ENCODE measurements around the gene NTRK3.

Gene NTRK3

GRCh38 chr15:87818756-87819155, 437.8 kb downstream of the NTRK3 start:
- no peak overlapping the region for H3K27ac ChIP-seq
- no peak for DNase-seq (ENCODE audit: low read depth, low spot score)
- H3K9me3 ChIP-seq (ENCODE audit: low read depth, low read length) = no peaks in the 10 kb centered on the region
- H3K4me3 ChIP-seq = no peak overlapping the region
- H3K9ac ChIP-seq (ENCODE audit: insufficient read length) = no peak overlapping the region
- TF ChIP-seq EZH2 (IDR thresholded peaks at IDR 0.05) (no peak), POLR2AphosphoS5 (IDR thresholded peaks at IDR 0.05; ENCODE audit: borderline replicate concordance, low read depth, low read length) (no peak), FOXP2 (optimal IDR thresholded peaks at IDR 0.05; ENCODE audit: control extremely low read depth, extremely low read length, insufficient read depth) (no peak)
- H3K36me3 ChIP-seq (ENCODE audit: insufficient read depth, low read length) = no peaks in the 10 kb centered on the region

- Histone ChIP-seq H3K36me3 (ENCODE audit: insufficient read depth, low read length) (no peaks in the 10 kb centered on the region), H3K9me3 (ENCODE audit: low read depth, low read length) (no peaks in the 10 kb centered on the region), H3K9ac (ENCODE audit: insufficient read length) (no peak overlapping the region), H3K27ac (no peak overlapping the region), H3K4me3 (no peak overlapping the region)
- TF ChIP-seq EZH2 (IDR thresholded peaks at IDR 0.05) = no peak
- no peak for TF ChIP-seq POLR2AphosphoS5 (IDR thresholded peaks at IDR 0.05; ENCODE audit: borderline replicate concordance, low read depth, low read length)
- TF ChIP-seq FOXP2 (optimal IDR thresholded peaks at IDR 0.05; ENCODE audit: control extremely low read depth, extremely low read length, insufficient read depth) = no peak
- no peak for DNase-seq (ENCODE audit: low read depth, low spot score)
Observed at GRCh38 chr15:87817553-87817952, 439.0 kb downstream of the NTRK3 start.

- no peak overlapping the region for H3K9ac ChIP-seq (ENCODE audit: insufficient read length)
- no peaks in the 10 kb centered on the region for H3K36me3 ChIP-seq (ENCODE audit: insufficient read depth, low read length)
- no peak overlapping the region for H3K27ac ChIP-seq
- no peak for DNase-seq (ENCODE audit: low read depth, low spot score)
- TF ChIP-seq FOXP2 (optimal IDR thresholded peaks at IDR 0.05; ENCODE audit: control extremely low read depth, extremely low read length, insufficient read depth) = no peak
- TF ChIP-seq POLR2AphosphoS5 (IDR thresholded peaks at IDR 0.05; ENCODE audit: borderline replicate concordance, low read depth, low read length) = no peak
- no peak for TF ChIP-seq EZH2 (IDR thresholded peaks at IDR 0.05)
- no peak overlapping the region for H3K4me3 ChIP-seq
- no peaks in the 10 kb centered on the region for H3K9me3 ChIP-seq (ENCODE audit: low read depth, low read length)
Observed at GRCh38 chr15:87816811-87817210, 439.7 kb downstream of the NTRK3 start.

- H3K36me3 ChIP-seq (ENCODE audit: insufficient read depth, low read length) = no peaks in the 10 kb centered on the region
- DNase-seq (ENCODE audit: low read depth, low spot score) = no peak
- no peak overlapping the region for H3K9ac ChIP-seq (ENCODE audit: insufficient read length)
- H3K4me3 ChIP-seq = no peak overlapping the region
- H3K9me3 ChIP-seq (ENCODE audit: low read depth, low read length) = no peaks in the 10 kb centered on the region
- no peak overlapping the region for H3K27ac ChIP-seq
- TF ChIP-seq EZH2 (IDR thresholded peaks at IDR 0.05) (no peak), POLR2AphosphoS5 (IDR thresholded peaks at IDR 0.05; ENCODE audit: borderline replicate concordance, low read depth, low read length) (no peak), FOXP2 (optimal IDR thresholded peaks at IDR 0.05; ENCODE audit: control extremely low read depth, extremely low read length, insufficient read depth) (no peak)
Observed at GRCh38 chr15:87816016-87816415, 440.5 kb downstream of the NTRK3 start.

All from SK-N-MC (cell line).